LoVo (cell line): ENCODE results near the gene RETNLB.
A peak's percentile ranks its signal among the peaks of the same experiment; 100 is the strongest.

ENCODE experiments used
- DNase-seq: peaks from one replicate; pipeline ENCODE4 v3.0.0-alpha.2; 2016; ENCODE audit warnings: low spot score

RETNLB gene

DNA sequence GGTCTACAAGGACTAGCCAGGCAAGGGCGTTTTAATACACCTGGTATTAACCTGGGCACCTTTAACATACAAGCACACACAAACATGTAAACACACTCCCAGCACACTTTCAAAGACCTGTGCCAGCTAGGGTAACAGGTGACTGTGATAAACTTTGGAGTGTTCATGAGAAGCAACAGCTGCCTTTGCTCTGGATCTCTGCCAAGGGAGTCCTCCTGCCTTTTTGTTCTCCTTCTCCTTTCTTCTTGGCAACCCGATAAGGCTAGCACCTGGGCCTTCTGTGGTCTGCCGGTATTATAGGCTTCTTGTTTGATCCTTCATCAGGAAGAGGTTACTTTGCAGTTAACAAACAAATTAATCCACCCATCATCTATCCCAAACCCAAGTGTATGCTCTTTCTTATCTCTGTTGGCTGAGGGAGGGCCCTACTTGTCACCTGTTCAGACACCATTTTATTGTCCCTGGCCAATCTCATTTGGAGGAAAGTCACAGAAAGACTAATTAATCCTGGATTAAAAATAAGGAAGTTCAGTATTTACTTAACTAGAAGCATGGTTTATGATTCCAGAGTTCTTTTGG is at the start of gene RETNLB:
TSS of gene RETNLB (minus strand) at position 7 of the 579 bp plus-strand sequence. CDS start 225 bp downstream, outside the sequence.
- DNase-seq: no peak

GRCh38 chr3:108806316-108806715 is 49.1 kb upstream of the RETNLB start:
- no peak for DNase-seq

GRCh38 chr3:108804966-108805365 is 47.8 kb upstream of the RETNLB start:
- peak; percentile 5 for DNase-seq

DNA sequence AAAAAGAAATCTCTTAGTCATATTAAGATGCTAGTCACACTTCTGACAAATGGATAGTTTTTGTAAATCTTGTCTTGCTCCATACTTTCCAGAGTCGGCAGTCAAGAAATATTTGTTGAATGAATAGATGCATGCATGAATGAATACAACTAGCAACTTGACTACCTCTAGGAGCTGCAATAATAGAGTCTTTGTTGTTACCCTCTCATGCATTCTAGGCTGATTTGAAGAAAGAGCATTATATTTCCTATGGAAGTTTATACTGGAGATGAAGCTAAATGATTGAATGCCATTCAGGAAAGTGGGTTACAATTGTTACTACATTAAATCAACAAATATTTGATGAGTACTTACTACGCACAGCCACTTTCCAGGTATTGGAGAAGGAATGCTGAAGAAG is 47.2 kb upstream of the RETNLB start:
- no peak for DNase-seq

- DNase-seq: no peak
Observed at GRCh38 chr3:108791473-108791872, 34.3 kb upstream of the RETNLB start.

DNA sequence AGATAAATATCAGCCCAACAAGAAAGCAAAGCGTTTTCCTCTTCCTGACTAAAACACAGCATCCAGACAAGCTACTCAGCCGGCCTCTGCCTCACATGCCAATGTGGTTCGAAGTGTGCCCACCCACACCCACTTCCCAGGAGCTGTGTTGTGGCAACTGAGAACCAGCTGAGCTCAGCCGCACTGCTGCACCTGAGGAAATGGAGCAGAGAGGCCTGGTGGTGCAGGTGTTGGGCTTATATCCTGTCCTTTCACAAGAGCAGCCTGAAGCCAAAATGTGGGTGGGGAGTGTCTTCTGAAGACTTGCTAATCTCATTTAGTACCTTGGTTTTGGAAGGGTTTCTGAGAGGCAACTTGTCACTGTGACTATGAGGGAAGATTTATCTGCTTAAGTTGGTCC is 23.0 kb upstream of the RETNLB start:
- no peak for DNase-seq

GRCh38 chr3:108779496-108779895 is 22.3 kb upstream of the RETNLB start:
- DNase-seq: no peak

DNA sequence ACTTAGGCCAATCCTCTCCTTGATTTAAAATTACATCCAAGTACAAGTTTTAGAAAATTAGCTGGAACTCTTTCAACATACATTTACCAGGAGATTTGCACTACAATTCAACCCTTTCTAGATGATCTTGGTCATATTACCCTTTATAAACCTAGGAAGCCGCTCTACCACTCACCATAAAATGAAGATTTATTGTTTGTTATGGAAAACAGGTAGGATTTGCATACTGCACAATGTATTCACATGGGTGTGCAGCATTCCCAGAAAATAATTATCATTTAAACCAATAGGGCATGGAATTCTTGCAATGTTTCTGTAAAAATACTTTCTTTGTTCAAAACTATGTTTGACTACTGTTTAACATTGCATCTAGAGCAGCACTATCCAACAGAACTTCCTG is 18.4 kb upstream of the RETNLB start:
- DNase-seq: no peak

DNA sequence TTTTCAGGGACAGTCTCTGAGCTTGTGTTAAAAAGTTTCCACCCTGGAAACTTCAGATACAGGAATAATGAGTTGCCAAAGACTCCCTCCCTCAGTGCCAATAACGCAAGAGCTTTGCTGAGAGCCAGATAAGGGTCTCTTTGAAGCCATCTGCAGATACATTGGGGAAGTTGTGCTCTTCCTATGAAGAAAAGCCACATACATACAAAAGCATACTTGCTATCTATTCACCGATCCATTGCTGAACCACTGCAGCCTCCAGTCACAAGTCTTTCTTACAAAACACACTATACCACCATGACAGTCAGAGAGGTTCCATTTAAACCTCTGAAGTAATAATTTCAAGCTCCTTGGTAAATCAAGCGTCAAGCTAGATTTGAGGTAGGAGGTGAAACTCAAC is 10.0 kb upstream of the RETNLB start:
- DNase-seq: no peak

- no peak for DNase-seq
Observed at GRCh38 chr3:108755686-108756085, 1.5 kb downstream of the RETNLB start.

GRCh38 chr3:108744762-108745161 is 12.4 kb downstream of the RETNLB start:
- no peak for DNase-seq

- DNase-seq: no peak
Observed at GRCh38 chr3:108742929-108743328, 14.3 kb downstream of the RETNLB start.

DNA sequence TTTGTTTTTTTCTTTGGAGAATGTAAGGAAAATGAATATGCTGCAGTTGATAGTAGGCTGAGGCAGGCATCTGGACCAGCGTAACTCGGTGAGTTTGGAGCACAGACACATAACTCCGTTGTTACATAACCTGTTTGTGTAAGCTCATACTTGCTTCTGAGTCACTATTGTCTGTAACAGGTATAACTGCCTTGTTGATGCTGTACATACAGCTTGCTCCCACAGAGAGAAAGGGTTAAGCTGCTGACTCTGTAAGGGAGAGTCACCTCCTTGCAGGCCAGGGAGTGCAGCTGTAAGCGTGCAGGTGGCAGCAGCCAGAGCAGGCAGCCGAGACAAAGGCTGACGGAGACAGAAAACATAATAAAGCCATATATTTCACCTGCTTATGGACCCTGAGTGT is 20.4 kb downstream of the RETNLB start:
- DNase-seq: no peak

DNA sequence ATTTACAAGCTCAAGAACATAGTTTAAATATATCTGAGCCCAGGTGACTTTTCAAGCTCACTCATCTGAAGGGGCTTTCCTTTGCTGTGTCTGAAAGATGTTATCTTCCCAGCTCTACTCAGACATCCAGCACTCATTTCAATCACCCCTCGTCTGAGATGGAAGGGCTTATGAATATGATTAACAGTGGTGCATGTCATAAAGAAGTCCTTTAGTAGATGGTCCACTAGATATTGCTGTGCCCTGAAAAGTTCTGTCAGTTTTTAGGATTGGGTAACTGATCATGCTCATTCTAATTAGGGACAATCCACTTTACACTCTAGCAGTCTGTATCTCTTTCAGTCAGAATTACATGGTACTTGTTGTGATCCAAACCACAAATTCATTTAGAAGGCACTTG is 28.3 kb downstream of the RETNLB start:
- DNase-seq: no peak

GRCh38 chr3:108728105-108728504 is 29.1 kb downstream of the RETNLB start:
- no peak for DNase-seq

DNA sequence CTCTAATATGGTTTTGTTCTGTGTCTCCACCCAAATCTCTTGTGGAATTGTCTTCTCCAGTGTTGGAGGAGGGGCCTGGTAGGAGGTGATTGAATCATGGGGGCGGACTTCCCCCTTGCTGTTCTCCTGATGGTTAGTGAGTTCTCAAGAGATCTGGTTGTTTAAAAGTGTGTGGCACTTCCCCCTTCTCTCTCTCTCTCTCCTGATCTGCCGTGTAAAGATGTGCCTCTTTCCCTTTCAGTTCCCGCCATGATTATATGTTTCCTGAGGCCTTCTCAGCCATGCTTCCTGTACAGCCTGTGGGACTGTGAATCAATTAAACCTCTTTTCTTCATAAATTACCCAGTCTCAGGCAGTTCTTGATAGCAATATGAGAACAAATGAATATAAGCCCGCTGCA is 33.1 kb downstream of the RETNLB start:
- no peak for DNase-seq

- no peak for DNase-seq
Observed at GRCh38 chr3:108722724-108723123, 34.5 kb downstream of the RETNLB start.

DNA sequence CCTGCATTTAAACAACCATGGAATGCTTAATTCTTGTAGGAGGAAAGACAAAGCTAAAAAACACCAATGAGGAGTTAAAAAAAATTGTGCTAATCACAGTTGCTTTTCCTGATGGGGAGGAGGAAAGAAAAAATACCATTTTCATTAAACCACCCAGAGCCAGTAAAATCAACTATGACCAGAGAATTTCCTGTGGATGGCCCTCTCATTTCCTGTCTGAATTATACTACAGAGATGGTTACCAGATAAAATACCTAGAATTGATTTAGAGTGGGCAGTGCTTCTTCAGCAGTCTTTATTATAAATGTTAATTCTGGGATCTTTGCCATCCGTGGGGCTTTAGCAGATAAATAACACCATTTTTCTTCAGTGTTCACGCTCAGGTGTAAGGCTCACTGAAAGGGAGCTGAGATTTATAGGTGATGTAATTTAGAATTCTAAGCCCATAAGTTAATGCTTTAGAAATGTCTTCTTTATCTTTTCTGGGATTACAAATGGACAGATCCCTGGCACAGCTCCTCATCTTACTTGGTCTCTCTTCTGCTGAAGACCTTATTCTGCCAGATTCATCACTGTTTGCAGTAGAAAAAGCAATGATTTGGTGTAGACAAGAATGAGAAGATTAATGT is 37.9 kb downstream of the RETNLB start:
- no peak for DNase-seq

DNA sequence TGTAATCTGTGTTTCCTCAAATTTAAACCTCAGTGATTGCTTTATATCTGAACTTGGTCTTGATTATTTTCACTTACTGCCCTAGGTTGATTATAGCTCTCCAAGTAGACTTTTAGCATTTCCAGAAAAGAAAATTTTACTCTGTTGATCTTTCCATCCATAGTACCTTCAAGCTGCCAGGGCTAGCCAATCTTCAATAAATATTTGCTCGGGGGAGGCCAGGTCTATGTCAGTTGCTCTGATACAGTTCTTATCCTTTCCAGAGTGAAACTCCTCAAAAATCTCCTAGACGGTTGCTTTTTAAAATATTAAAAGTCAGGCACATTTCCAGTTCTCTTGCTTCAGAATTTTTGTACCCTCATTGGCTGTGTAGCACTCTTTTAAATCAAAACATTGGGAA is 38.8 kb downstream of the RETNLB start:
- no peak for DNase-seq

- no peak for DNase-seq
Observed at GRCh38 chr3:108713816-108714215, 43.4 kb downstream of the RETNLB start.

DNA sequence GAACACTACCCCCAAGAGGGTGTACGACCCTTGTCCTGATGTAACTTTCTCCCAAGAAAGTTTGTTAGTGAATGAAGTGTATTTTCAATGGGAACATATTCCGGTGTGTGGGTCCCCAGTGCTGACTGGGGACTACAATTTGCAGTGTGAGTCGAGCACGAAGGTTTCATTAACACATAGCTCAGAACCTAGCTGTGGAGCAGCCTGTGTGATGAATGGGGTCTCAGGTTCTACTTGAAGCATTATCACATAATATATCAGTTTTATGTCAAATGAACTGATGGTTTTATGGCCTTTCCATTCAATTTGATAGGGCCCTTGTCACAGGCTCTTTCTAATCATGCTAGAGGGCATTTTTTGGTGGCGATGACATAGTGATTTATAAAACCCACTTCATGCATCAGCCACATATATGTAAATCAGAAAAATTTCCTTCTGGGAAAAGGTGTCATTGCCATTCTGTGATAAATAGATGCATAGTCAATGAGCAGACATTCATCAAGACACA is 44.1 kb downstream of the RETNLB start:
- no peak for DNase-seq
